Spleen (tissue), 11 donors: Measurements from ENCODE around the gene CHRND. TPM values are rescaled to one million over a fixed set of nuclear protein-coding genes. Genes with fewer than 3 reads are reported as not detected.

ENCODE experiments used
- DNase-seq: peaks from one replicate; pipeline ENCODE4 v3.0.0-alpha.2; 2020
- H3K27ac ChIP-seq, 8 donors: fragments of 200-600 bp; sonication (generic) in 7 of 8; 1 replicate in 4 of 8; 2 replicates in 4 of 8; pipeline versions ENCODE4 v1.5.0 to v1.8.0; 2016 to 2021; ENCODE audit warnings: inconsistent platforms in 4 of 8, mild to moderate bottlenecking in 4 of 8, moderate library complexity in 1 of 8
- H3K27me3 ChIP-seq, 7 donors: fragments of 200-600 bp; sonication (generic) in 6 of 7; replicated peaks in 1 of 7; 1 replicate in 4 of 7; 2 replicates in 3 of 7; pipeline versions ENCODE4 v1.5.0 to v1.8.0; 2016 to 2021; ENCODE audit warnings: inconsistent platforms in 3 of 7, mild to moderate bottlenecking in 1 of 7
- H3K36me3 ChIP-seq, 6 donors: fragments of 200-600 bp; sonication (generic) in 5 of 6; 1 replicate in 4 of 6; 2 replicates in 2 of 6; pipeline versions ENCODE4 v1.5.0 to v1.8.0; 2016 to 2021; ENCODE audit warnings: inconsistent platforms in 2 of 6
- H3K4me1 ChIP-seq, 6 donors: fragments of 200-600 bp; sonication (generic) in 5 of 6; 1 replicate in 3 of 6; 2 replicates in 3 of 6; pipeline versions ENCODE4 v1.5.0 to v1.8.0; 2016 to 2021; ENCODE audit warnings: inconsistent platforms in 3 of 6
- H3K4me3 ChIP-seq, 8 donors: fragments of 200-600 bp; sonication (generic) in 7 of 8; 1 replicate in 4 of 8; 2 replicates in 4 of 8; pipeline versions ENCODE4 v1.5.0 to v1.8.0; 2016 to 2021; ENCODE audit warnings: inconsistent platforms in 4 of 8, mild to moderate bottlenecking in 4 of 8, moderate library complexity in 2 of 8
- H3K9me3 ChIP-seq, 8 donors: fragments of 200-600 bp; sonication (generic) in 7 of 8; 1 replicate in 4 of 8; 2 replicates in 4 of 8; pipeline versions ENCODE4 v1.5.0 to v1.8.0; 2016 to 2021; ENCODE audit warnings: inconsistent platforms in 4 of 8
- POLR2A ChIP-seq, 3 donors: fragments of 450-650 bp; IDR thresholded peaks; one replicate each; pipeline ENCODE4 v1.5.1; 2017; ENCODE audit warnings: antibody characterized with exemption in 3 of 3, mild to moderate bottlenecking in 1 of 3
- POLR2AphosphoS5 ChIP-seq, 3 donors: sonication (generic); formaldehyde crosslinking; IDR thresholded peaks; one replicate each; pipeline ENCODE4 v1.5.1; 2017; ENCODE audit warnings: antibody characterized with exemption in 3 of 3
- WGBS, 5 donors: extraction: QIAGEN DNeasy Blood & Tissue Kit in 3 of 5; methylation state at CpG; one replicate each; pipeline versions ENCODE4 v1.1.5 to v1.1.7; 2013 to 2018; 5-methylcytosine and 5-hydroxymethylcytosine counted together
- intact Hi-C: fragments of 100-400 bp; cut with DNase I; formaldehyde crosslinking; loops from one replicate; pipeline ENCODE4 v1.15.0; 2023; ENCODE audit warnings: low total_unique reads
- polyA plus RNA-seq, 3 donors: library from polyadenylated mRNA; stranded (reverse); fragments of 200-250 nt; gene quantifications; one replicate each; pipeline ENCODE4 v1.2.1, GENCODE V29; 2013
- total RNA-seq, 7 donors: library from RNA; depleted of rRNA in 3 of 7; stranded (reverse); fragments of >200 nt in 3 of 7; fragmentation: NEBNext Ultra II Directional in 4 of 7; extraction: Animal tissue kit (Norgen Biotek cat#: 25700) in 4 of 7; gene quantifications; one replicate each; pipeline versions ENCODE4 v1.1.0 to v1.2.1, GENCODE V29; 2016 to 2021
- TF ChIP-seq, protein P1 (sequence below), 11 experiments: fragments of 200-600 bp in 7 of 11; fragments of 450-650 bp in 4 of 11; sonication (generic) in 4 of 11; IDR thresholded peaks in 8 of 11; conservative IDR thresholded peaks in 3 of 11; 1 replicate in 7 of 11; 2 replicates in 4 of 11; pipeline versions ENCODE4 v1.4.0 to v1.8.0; 2016 to 2021; ENCODE audit warnings: antibody characterized with exemption in 11 of 11, inconsistent platforms in 4 of 11, mild to moderate bottlenecking in 1 of 11
- donor health status: healthy with polysubstance abuse.
- donor health status: DM: no; HTN: no; CAD: no; lungs with moderate emphysema.
- donor health status: DM: no; HTN: no; CAD: no.
- donor health status: Bipolar disorder and iron deficiency.
- donor health status: healthy.
- donor health status: DM: no; HTN: no; CAD: no.
- donor health status: DM: yes; HTN: yes; CAD: no.

CHRND gene
- total and polyA plus RNA-seq, 10 donors, result 0.32 TPM; not detected in 9

DNA sequence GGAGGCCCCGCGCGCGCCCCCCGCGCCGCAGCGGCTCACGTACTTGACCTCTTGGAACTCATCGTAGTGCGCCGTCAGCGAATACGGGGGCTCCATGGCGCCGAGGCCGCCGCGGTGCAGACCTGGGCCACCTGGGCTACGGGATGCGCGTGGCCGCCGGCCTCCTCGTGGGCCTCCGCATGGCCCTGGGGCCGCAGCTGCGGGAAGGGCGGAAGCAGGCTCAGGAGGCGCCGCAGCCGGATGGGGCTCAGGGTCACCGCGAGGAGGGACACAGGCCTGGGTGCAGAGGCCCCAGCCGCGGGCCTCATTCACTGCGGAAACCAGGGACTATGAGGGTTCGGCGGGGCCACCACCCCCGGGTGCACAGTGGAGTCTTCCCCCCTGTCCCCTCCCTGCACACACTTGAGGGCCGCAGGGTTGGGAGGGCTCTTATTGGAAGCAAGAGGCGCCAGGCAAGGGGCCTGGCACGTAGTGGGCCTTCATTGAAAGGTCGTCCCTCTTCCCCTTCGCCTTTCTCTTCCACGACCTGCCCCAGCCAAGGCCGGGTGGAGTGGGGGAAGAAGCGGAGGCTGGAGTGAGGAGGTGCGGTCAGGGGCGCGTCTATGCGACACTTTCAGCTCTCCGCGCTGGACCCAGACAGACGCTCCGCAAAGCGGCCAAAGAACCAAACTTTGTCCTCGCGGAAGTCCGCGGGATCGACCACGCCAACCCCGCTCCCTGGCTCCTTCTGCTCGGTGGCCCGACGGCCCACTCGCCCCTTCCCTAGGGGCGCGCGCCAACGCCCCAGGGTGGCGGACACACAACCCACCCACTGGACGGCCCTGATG, 39.2 kb upstream of the CHRND start:
- TF ChIP-seq POLR2A (IDR thresholded peaks at IDR 0.05) (no peak), POLR2AphosphoS5 (IDR thresholded peaks at IDR 0.05) (no peak)
- TF ChIP-seq, protein P1, sequence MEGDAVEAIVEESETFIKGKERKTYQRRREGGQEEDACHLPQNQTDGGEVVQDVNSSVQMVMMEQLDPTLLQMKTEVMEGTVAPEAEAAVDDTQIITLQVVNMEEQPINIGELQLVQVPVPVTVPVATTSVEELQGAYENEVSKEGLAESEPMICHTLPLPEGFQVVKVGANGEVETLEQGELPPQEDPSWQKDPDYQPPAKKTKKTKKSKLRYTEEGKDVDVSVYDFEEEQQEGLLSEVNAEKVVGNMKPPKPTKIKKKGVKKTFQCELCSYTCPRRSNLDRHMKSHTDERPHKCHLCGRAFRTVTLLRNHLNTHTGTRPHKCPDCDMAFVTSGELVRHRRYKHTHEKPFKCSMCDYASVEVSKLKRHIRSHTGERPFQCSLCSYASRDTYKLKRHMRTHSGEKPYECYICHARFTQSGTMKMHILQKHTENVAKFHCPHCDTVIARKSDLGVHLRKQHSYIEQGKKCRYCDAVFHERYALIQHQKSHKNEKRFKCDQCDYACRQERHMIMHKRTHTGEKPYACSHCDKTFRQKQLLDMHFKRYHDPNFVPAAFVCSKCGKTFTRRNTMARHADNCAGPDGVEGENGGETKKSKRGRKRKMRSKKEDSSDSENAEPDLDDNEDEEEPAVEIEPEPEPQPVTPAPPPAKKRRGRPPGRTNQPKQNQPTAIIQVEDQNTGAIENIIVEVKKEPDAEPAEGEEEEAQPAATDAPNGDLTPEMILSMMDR (IDR thresholded peaks at IDR 0.05 in 8 of 11, conservative IDR thresholded peaks at IDR 0.05 in 3 of 11), result no peak
- H3K4me1 ChIP-seq, result peaks cover 9 to 34% (median 25%) of the 10 kb centered on the region in 6 donors
- peaks cover 0 to 98% (median 56%) of the 10 kb centered on the region in 7 donors for H3K27me3 ChIP-seq
- intact Hi-C loops, result no loop called here
- 3 to 9% (median 4%) methylated on average over 39 to 74 of the region's 74 CpGs for WGBS, 5 donors
- no peaks in the 10 kb centered on the region for H3K36me3 ChIP-seq
- H3K9me3 ChIP-seq, result no peaks in the 10 kb centered on the region
- H3K27ac ChIP-seq, result no peak overlapping the region
- peak overlapping the region in 6 of 8 donors; percentile 13 to 59 (median 20) for H3K4me3 ChIP-seq
- DNase-seq, result peak; percentile 72

DNA sequence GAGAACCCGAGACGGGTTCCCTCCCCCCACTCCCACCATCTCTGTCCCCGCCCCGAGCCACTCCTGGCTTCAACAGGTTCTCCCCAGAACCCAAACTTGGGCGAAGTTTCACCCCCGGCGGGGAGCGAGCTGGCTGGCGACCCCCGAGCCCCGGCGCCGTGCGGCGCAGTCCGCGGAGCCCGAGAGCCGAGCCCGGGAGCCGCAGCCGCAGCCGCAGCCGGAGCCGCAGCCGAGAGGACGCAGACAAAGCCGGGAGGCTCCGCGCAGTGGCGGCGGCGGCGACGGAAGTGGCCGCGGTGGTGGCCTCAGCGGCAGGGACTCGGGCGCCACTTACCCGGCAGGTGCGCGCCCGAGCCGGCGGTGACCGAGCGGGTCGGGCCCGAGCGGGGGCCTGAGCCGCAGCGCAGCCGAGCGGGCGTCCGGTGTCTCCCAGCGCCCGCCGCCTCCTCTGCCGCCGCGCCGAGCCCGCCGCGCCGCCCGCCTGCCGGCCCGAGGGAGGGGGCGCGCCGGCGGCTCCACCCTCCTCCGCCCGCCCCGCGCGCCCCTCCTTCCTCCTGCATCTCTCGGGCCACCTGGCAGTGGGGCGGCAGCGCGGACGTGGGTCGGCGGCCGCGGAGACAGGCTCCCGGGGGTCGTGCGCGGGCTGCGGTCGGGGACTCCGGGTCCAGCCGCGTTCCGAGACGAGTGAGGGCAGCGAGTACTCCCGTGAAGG, 38.4 kb upstream of the CHRND start, which contains the start of gene ECEL1:
Gene ECEL1, minus strand, starts transcription at position 450 of the 712 bp plus-strand sequence. CDS start 1,181 bp downstream, outside the sequence.
- Histone ChIP-seq H3K36me3 (no peaks in the 10 kb centered on the region), H3K27me3 (peaks cover 0 to 90% (median 56%) of the 10 kb centered on the region in 7 donors)
- TF ChIP-seq, protein P1 (IDR thresholded peaks at IDR 0.05 in 8 of 11, conservative IDR thresholded peaks at IDR 0.05 in 3 of 11), result no peak
- no peak for TF ChIP-seq POLR2A (IDR thresholded peaks at IDR 0.05)
- TF ChIP-seq POLR2AphosphoS5 (IDR thresholded peaks at IDR 0.05), result no peak

DNA sequence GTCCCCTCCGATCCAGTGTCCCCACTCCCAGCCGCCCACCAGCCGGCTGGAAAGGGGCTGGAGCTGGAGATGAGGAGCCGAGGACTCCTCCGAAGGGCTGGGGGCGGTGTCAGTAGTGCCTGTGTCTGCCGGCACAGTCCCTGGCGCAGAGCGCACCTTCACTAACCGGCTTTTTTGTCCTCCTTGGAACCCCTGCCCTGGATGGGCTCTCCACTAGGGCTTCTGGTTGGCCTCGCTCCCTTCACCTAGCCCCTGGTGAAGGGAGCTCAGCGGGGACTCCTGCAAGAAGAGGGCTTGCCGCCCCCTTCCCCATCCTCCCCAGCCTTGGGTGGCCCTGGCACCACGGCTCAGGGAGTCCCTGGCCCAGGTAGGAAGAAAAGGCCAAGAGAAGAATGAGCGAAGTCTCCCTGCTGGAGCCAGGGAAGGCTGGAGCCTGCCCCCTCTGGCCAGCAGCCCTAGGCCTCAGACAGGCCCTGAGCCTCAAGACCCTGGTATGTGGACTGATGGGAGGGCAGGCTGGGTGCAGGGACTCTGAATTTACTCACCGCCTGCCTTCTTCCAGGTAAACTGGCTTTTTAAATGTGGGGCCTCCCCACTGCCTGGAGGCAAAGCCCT, 37.8 kb upstream of the CHRND start:
- 53 to 79% (median 56%) methylated on average over 9 to 16 of the region's 16 CpGs for WGBS, 5 donors
- Histone ChIP-seq H3K27me3 (peaks cover 0 to 87% (median 56%) of the 10 kb centered on the region in 7 donors), H3K4me3 (peak overlapping the region in 2 of 8 donors; percentile 8 to 59), H3K27ac (no peak overlapping the region), H3K9me3 (no peaks in the 10 kb centered on the region), H3K36me3 (no peaks in the 10 kb centered on the region), H3K4me1 (peaks cover 9 to 34% (median 25%) of the 10 kb centered on the region in 6 donors)
- TF ChIP-seq POLR2A (IDR thresholded peaks at IDR 0.05), result no peak
- TF ChIP-seq POLR2AphosphoS5 (IDR thresholded peaks at IDR 0.05), result no peak
- TF ChIP-seq, protein P1 (IDR thresholded peaks at IDR 0.05 in 8 of 11, conservative IDR thresholded peaks at IDR 0.05 in 3 of 11), result no peak
- no peak for DNase-seq
- intact Hi-C loops, result no loop called here

More for the DNA sequence above, 38.4 kb upstream of the CHRND start, which contains the start of gene ECEL1:
- intact Hi-C loops, result no loop called here
- no peak within 1 kb of the TSS for H3K27ac ChIP-seq
- H3K4me3 ChIP-seq, result peak within 1 kb of the TSS in 6 of 8 donors; percentile 13 to 59 (median 20)
- DNase-seq, result peak; percentile 74
- H3K9me3 ChIP-seq, result no peaks in the 10 kb centered on the region
- WGBS, 5 donors, result 0 to 2% (median 1%) methylated on average over 21 to 102 of the region's 102 CpGs
- peaks cover 9 to 34% (median 25%) of the 10 kb centered on the region in 6 donors for H3K4me1 ChIP-seq
